HG03196 (cell line): ENCODE data around the gene SLC28A1.
A peak's percentile ranks its signal among the peaks of the same experiment; 100 is the strongest.
"Not testable (repeated sequence)": the region's sequence is repeated elsewhere in the genome, so short reads cannot be mapped to it uniquely, and the experiment has no call there.

Experiments
- ATAC-seq: cut with Tn5 transposase; IDR thresholded peaks from one replicate; pipeline ENCODE4 v1.9.1; 2021; ENCODE audit not compliant: unreplicated experiment

The SLC28A1 gene

DNA sequence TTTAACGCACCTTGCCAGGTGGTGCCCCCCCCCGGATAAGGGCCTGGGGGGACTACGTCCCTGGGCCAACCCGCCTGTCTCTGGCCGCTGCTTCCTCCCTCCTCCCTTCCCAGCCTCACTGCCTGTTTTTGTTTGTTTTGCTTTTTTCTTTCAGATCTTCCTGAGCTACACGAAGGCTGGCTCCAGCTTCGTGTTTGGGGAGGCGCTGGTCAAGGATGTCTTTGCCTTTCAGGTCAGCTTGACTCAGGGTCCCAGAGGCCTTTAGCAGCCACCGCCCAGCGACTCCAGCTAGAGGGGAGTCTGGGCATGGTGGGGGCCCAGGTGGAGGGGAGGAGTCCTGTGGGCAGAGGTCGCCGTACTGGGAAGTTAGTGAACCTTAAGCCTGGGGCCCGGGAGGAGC, 24.1 kb downstream of the SLC28A1 start:
- no peak for ATAC-seq

DNA sequence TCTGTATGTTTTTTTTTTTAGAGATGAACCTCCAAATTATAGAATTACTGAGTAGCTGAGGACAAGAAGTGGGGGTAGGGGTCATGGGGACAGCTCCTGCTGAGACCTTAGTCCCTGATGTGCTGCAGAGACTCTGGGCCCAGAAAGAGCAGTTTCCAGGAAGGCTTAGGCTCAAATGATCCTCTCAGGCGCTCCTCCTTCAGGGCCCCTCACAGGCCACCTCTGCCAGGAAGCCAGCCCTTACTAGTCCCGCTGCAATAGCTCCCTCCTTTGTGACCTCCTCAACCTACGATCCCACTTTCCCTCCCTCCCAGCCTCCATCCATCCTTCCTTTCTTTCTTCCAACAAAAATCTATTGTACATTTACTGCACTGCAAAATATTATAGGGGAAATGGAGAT, 24.6 kb downstream of the SLC28A1 start:
- no peak for ATAC-seq

DNA sequence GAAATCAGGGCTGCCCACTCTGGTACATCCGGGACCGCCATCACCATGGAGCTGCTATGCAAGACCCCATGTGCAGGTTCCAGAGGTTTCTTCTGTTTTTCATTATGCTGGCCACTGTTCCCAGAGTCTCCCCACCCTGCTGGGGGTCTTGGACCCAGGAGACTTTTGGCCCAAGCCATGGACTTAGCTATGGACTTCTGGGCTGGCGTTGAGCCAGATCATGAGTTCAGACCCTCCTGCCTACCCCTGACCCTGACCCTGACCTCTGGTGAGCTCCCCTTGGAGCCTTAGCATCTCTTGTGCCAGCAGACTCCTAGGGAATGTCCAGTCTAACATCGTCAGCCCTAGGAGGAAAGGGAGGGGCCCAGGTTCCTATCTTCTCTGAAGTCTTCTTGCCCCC, 25.3 kb downstream of the SLC28A1 start:
- ATAC-seq = no peak

DNA sequence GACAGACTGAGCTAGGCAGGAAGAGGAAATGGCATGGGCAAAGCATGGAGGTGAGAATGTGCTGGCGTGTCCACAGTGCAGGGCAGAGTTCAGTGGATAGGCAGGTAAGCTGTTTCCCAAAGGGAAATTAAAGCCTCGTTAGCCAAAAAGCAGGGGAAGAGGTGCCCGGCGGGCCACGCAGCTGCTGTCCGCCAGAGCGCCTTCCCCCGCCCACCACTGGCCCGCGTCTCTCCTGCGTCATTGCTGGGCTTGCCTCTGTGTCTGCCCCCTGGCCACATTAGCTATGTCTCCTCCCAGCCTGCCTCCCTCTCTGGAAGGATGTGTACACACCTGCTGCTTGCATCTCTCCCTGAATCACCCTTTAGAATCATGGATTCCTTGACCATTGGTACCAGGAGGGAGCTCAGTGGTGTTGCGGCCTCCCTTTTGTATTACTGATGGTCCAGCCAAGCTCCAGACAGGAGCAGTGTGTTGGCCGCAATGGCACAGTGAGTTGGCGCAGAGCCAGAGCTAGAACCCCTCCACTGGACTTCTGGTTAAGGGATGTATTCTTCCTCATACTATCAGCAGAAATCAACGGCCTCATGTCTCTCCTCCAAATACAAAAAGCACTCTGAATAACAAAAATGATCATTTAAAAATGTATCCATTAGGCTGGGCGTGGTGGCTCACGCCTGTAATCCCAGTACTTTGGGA, 26.6 kb downstream of the SLC28A1 start:
- ATAC-seq = no peak

DNA sequence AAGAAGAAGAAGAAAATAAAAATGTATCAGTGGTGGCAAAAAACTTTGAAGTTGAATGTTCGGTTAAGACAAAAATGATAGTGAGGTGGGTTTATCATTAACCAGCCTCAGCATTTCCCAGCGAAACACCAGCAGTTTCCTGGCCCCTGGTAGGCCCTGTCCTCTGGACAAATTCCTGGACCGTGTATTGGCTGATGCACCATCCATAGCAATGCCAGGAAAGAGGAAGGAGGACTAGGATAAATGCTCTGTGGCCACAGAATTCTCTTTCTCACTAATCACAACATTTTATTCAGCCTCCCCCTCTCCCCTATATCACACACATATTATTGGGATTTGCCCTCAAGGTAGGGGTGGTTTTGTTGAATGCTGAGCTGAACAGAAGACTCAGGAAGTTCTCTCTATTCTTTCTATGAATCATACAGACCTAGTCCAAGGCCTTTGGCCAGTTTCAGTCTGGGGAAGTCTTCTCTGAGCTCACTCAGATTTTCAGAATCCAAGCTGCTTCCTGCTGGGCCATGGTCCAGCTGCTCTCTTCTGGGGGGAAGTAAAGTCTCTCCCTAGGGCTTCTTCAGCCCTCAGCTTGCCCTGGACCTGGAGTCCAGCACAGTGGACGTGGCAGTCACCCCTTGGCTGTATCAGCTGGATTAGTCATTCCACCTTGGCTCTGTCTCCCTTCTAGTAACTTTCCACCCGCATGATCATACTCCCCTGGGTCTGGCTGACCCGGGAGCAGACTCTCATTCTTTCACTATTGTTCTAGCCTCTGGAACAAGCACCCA, 27.6 kb downstream of the SLC28A1 start:
- no peak for ATAC-seq

DNA sequence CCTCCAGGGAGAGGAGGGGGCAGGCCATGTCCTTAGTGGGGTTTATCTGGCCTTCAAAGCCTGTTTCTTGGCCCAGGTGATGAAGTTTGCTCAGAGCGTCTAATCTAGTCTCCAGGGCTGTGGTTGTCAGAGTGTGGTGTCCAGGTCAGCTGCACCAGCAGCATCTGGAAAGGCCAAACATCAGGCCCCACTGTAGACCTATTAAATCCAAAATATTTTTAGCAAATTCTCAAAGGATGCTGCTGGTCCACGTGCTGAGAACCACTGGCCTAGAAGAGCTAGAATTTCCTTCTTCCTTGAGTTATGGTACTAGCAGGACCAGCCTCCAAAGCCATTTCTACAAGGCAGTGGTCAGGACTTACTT, 28.9 kb downstream of the SLC28A1 start:
- no peak for ATAC-seq

DNA sequence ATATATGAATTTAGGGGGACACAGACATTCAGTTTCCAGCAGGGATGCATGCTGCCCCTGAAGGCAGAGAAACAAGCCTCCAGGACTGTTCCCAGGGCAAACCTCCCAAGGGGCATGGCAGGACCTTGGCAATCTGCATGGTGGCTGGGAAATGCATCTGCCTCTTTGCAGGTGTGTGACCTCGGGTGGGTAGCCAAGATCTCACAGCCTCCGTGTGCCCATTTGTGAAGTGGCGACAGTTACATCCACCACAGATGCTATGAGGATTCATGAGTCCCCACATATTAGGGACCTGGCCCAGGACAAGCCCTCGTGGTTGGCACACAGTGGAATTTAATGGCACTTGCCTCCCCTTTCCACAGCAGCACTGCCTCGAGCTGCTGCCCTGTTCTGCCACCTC, 29.9 kb downstream of the SLC28A1 start:
- no peak for ATAC-seq

DNA sequence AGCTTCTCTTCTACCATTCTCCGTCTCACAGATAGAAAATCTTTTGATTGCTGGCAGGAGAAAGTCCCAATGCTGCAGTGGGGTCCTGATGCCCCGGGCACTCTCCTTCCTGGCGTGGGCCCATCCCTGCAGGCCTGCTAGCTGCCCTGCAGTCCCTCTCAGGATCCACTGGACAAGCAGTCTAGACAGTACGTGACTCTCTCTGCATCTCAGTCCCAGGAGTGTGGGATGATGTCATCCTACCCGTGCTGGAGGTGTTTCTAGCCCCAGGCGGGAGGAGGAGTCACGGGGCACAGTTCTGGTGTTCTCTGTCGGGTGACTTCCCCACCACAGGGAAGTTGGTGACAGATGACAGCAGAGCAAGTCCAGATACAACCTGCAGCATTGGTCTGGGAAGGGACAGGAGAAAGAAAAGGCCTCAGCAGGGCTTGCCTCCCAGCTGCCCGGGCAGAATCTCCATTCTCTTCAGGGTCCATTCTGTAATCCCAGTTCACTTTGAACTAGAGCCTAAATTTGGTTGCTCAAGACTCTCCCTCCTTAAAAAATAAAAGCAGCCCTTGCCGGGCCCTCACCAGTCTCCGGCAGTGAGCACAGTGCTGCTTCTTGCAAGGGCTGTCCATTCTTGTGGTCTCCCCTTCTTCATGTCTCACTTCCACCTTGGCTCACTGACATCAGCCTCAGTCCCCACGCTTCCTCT, 30.6 kb downstream of the SLC28A1 start:
- ATAC-seq = peak; percentile 88

DNA sequence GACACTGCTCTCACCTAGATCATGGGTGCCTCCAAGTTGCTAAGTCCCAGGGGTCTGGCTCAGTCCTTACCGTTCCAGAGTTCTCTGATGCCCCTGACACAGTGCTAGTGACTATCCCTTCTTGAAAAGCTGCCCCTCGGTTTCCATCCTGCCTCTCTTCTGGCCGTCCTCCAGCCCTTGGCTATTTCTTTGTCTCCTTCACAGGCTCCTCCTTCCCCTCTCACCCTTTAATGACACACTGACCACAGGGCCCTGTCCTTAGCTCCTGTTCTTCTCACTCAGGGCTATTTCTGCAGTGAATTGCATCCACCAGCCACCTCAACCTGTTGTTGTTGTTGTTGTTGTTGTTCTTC, 31.1 kb downstream of the SLC28A1 start:
- ATAC-seq = peak; percentile 3

DNA sequence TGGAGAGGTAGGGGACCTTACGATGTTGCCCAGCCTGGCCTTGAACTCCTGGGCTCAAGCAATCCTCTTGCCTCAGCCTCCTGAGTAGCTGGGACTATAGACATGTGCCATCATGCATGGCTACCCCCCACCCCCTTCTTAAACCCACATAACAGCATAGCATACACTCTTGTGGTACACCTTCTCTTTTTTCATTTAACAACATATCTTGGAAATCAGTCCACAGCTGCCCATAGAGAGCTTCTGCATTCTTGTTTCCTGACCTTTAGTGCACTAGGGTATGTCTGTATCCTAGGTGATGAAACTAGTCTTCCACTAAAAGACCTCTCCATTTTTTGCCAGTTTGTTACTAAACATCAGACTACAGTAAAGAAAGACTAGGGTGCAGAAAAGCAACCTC, 33.0 kb downstream of the SLC28A1 start:
- no peak for ATAC-seq

DNA sequence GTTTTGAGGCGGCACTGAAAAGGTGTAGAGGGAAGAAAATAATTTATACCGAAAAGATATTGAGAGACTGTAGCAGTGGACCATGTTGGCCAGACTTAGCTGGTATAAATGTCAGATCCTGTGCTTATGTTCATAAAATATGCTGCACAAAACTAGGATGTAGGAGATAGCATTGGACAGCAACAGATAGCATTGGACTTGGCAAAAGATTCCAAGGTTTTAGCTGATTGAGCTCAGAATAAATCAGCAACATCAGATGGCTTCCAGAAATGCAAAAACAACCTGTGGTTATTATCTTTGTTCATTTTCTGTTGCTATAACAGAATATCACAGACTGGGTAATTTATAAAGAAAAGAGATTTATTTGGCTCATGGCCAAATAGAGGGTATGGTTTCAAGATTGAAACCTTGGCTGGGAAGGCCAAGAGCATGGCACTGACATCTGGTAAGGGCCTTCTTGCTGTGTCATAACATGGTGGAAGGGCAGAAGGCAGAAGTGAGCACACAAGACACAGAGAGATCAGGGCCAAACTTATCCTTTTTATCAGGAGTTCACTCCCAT, 34.7 kb downstream of the SLC28A1 start:
- no peak for ATAC-seq

DNA sequence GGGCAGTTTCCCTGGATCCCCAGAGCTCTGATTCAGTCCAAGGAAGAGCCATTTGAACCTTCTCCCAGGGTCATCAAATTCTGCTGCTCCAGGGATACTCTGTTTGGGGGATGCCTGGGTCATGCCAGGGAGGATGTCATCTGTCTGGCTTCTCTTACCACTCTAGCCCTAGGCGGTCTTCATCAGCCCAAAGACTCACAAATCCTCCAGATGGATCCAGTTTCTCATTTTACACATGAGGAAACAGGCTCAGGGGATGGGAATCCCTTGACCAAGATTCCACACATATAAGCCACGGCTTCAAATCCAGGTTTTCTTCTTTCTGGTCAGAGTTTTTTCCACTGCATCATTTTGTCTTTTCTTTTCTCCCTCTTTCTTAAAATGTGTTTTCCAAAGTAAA, 36.7 kb downstream of the SLC28A1 start:
- no peak for ATAC-seq

DNA sequence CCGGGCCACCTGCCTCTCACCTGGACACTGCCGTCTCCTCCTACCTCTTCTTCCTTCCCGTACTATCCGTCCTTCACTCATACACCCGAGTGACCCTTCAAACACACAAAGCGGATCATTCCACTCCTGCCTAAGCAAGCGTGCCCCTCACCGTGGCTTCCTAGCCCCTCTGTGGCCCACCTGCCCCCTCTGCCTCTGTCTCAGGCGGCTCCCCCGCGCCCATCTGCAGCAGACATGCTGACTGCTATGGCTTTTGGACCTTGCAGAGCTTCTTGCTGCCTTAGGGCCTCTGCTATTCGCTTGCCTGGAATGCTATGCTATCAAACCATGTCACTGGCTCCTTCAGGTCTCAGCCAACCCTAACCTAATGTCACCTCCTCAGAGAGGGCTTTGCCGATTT, 38.1 kb downstream of the SLC28A1 start:
- no peak for ATAC-seq

DNA sequence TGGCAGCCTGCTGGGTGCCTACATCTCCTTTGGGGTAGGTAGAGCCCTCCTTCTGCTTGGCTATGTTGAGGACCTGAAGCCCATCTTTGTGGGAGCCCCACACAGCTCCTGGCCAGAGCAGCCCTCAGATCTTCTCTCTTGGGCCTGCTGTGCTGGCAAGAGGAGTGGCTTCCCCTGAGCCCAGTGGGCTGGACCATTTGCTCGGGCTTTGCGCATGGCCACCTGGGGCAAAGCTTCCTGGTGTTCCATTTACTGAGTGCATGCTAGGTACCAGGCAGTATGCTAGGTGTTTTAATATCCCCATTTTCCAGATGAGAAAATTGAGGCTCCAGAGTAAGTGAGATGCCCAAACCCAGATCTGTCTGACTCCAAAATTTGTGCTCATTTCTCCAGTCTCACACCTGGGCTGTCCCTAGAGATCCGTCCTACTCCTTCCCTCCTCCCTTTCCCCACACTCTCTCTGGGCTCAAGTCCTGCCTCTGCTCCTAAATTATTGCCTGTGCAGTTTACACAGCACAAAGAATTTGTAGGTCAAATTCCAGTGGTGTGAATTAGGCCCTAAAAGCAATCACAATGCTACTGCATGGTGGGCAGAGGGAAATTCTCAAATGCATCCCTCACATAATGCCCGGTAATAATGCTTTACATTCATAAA, 39.7 kb downstream of the SLC28A1 start:
- ATAC-seq = no peak

DNA sequence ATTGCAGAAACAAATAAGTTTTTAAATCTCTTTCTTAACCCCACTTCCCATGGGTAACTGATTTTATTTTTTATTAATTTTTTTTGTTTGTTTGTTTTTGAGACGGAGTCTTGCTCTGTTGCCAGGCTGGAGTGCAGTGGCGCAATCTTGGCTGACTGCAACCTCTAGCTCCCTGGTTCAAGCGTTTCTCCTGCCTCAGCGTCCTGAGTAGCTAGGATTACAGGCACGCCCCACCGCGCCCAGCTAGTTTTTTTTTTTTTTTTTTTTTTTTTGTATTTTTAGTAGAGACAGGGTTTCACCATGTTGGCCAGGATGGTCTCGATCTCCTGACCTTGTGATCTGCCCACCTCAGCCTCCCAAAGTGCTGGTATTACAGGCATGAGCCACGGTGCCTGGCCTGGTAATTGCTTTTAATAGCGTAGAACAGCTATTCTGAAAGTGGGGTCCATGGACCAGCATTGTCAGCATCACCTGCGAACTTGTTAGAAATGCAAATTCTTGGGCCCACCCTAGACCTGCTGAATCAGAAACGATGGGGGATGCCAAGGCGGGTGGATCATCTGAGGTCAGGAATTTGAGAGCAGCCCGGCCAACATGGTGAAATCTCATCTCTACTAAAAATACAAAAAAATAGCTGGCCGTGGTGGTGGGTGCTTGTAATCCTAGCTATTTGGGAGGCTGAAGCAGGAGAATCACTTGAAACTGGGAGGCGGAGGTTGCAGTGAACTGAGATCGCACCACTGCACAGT, 40.5 kb downstream of the SLC28A1 start:
- not testable (repeated sequence) for ATAC-seq

DNA sequence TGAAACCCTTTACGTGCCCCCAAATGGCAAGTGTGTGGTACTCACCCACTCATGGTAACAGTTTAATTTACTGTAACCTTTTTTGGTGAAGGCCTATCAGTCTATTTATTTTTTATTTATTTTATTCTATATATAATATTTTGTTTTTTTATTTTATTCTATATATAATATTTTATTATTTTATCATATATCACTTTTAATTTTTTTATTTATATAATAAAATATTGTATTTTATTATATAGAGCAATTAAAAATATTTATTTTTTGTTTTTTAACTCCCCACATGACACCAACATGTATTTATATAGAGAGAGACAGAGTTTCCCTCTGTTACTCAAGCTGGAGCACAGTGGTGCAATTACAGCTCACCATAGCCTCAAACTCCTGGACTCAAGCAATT, 41.4 kb downstream of the SLC28A1 start:
- ATAC-seq = no peak

DNA sequence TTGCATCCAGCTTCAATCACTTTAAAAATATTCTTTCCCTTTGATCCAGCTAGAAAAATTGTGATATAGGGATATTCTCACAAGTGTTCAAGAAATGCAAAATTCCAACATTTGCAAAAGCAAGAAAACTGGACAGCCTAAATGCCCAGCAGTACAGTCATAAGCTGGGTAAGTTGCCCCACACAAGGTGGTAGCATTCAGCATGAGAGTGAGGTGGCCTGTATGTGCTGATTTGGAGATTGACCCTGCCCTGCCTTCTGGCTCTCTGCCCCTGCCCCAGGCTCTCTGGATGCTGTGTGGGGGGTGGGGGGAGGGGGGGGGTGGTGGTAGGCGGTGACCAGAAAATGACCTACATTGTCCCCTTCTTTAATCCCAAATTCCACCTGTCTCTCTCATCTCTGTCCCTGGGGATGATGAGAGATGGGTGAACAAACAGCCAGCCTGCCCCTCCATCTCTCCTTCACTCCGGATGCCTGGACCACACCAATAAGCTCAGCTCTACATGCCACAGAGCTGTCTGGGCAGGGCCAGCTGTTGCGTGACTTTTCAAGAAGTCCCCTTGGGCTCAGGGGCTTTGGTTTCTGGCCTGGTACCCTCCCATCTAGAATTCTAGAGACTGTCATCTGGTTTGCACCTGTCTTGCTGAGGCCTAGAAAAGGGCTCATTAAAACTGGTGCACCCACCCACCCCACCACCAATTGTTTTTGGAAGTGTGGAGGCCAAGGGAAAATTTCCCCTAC, 42.2 kb downstream of the SLC28A1 start:
- no peak for ATAC-seq

DNA sequence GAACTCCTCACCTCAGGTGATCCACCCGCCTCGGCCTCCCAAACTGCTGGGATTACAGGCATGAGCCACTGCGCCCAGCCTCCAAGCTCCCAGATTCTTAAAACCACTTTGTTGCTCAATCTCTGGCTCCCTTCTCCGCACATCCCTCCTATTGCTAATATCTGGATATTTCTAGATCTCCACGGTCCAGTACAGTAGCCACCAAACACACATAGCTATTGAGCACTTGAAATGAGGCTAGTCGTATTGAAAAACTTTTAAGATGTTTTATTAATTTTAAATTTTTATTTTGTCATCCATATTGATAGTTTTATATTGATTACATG, 44.3 kb downstream of the SLC28A1 start:
- ATAC-seq = no peak

DNA sequence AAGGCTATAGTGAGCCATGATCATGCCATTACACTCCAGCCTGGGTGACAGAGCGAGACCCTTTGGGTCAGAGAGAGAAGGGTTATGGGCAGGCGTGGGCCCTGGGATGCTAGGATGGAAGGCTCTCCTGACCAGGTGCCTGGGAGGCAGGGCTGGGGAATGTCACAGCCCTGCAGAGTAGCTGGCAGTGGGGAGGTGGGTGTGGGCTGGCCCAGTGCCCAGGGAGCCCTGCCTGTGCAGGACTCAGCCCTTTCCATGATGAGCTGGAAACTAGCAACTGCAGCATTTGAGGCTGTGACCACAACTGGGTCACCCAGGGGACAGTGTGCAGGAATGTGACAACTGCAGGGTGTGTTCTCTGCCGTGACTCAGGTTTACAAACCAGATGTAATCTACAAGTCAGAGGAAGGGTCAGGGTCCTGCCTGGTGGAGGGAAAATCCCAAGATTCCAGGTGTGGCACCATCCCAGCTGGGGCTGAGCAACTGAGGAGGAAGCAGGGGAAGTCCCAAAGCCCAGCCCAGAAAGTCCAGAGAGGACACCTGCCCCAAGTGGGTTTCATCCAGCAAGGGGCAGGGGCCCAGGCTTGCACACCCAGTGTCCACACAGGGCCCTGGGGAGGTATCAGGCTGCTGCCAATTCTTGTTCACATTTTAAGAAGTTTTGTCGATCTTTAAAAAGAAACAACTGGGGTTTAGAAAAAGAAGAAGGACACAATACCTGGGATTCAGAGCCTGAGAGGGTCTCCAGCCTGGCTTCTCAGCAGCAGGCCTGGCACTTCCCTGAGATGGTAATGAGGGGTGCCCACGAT, 45.5 kb downstream of the SLC28A1 start:
- no peak for ATAC-seq
